ENCODE data around the gene TEX35.

DNA sequence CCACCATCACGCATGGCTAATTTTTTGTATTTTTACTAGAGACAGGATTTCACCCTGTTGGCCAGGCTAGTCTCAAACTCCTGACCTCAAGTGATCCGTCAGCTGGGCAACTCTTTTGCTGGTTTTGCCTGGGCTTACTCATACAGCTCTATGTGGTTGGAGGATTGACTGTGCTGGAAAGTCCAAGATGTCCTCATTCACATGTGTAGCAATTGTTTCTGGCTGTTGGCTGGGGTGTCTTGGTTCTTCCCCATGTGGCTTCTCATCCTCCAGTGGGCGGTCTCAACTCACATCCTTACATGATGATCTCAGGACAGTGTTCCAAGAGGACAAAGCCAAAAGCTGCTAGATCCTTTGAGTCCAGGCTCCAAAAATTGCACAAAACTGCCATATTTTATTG is 53.3 kb downstream of the TEX35 start:
- no peak for TF ChIP-seq EZH2phosphoT487 (IDR thresholded peaks at IDR 0.05; ENCODE audit: insufficient read depth, low read depth)
- no peak for TF ChIP-seq EZH2 (IDR thresholded peaks at IDR 0.05; ENCODE audit: insufficient read depth, poor library complexity, severe bottlenecking)

Measured in GM23248 (cell line).